ENCODE results near the gene RNF145.

Gene RNF145

GRCh38 chr5:159220206-159220605 lies 10.9 kb upstream of the RNF145 start:
- DNase-seq (ENCODE audit: extremely low spot score, insufficient read length, low read depth) (no peak), FAIRE-seq (no peak)

DNA sequence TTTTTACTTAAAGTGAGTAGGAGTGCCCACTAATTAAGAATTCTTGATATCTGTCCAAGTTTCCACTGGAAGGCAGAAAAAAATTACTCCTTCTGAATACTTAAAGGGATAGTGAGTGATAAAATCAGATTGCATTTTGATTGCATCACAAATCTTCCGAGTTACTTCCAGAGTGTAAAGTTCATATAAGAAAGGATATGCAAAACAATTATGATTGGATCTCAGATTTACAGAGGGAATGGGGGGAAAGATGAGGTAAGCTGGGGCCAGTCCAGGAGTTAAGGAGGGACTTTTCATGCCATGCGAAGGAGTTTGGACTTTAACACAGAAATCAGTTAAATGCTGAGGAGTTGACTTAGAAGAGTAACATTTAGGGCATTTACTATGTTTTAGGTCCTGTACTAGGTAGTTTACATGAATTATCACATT lies 9.3 kb upstream of the RNF145 start:
- DNase-seq (ENCODE audit: extremely low spot score, insufficient read length, low read depth) (no peak), FAIRE-seq (no peak)

DNA sequence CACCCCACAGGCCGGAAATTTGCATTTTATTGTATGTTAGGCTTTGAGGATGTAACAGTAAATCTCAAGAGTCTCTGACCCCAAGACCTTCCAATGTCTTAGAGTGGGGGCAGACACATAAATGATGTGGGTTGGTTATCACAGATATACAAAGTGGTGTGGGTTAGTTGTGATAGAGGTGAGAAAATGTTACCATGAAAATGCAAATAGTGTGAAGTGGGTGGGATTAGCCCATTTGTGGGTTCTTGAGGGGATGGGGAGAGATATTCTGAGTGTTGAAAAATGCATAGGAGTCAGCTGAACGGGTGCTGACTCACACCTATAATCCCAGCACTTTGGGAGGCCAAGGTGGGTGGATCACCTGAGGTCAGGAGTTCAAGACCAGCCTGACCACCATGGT lies 7.9 kb upstream of the RNF145 start:
- DNase-seq (ENCODE audit: extremely low spot score, insufficient read length, low read depth) = no peak
- no peak for FAIRE-seq

DNA sequence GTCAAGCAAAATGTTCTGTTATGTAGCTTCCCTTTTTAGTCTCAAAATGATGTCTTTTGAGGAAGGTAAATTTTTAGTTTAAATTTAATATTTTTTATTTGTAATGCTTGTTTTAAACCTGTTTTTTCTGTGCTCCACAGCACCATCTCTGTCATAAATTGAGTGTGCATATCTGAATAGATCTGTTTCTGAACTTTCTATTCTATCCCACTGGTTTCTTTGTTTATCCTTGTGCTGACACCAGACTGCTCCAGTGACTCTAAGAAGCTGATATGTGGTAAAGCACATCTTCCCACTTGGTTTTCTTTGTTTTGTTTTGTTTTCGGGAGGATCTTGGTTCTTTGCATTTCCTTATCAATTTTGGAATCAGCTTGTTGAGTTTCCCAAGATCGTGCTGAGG lies 7.1 kb upstream of the RNF145 start:
- no peak for FAIRE-seq

GRCh38 chr5:159215886-159216285 lies 6.5 kb upstream of the RNF145 start:
- FAIRE-seq = no peak

More for the DNA sequence above, 7.1 kb upstream of the RNF145 start:
- no peak for DNase-seq (ENCODE audit: extremely low spot score, insufficient read length, low read depth)

DNA sequence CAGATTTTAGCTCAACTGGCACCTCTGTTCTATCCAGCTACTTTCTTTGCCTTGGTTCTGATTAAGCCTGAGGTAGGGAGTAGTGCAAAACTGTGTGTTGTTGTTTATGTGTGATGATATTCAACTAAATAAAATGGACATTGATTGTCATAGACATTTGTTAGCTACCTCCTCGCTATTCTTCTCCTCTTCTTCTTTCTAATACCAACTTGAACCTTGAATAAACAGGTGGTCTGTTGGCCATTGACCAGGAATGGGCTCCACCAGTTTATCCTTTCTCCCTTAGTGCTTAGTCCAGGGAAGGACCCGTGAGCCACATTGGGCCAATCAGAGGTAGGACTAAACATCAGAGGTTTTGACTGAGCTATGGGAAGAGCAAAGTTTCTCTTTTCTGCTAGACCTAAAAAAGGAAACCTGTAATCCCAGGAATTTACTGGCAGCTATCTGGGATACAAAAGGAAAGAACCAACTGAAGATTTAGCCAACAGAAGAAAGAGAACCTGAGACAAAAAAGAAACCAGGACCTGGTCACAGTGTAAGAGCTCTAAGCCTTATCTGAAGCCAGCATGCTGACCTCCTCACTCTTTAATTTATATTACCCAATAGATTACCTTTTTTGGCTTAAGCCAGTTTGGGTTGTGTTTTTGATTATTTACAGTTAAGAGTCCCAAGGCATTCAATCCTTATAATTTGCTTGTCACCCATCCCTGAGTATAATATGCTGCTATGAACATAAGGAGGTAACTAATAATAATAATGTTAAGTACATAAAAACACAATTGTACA lies 5.3 kb upstream of the RNF145 start:
- DNase-seq (ENCODE audit: extremely low spot score, insufficient read length, low read depth) = no peak
- no peak for FAIRE-seq

More at GRCh38 chr5:159215886-159216285, 6.5 kb upstream of the RNF145 start:
- DNase-seq (ENCODE audit: extremely low spot score, insufficient read length, low read depth) = no peak

- DNase-seq (ENCODE audit: extremely low spot score, insufficient read length, low read depth) (no peak), FAIRE-seq (no peak)
Measured at GRCh38 chr5:159212657-159213462, 3.5 kb upstream of the RNF145 start.

DNA sequence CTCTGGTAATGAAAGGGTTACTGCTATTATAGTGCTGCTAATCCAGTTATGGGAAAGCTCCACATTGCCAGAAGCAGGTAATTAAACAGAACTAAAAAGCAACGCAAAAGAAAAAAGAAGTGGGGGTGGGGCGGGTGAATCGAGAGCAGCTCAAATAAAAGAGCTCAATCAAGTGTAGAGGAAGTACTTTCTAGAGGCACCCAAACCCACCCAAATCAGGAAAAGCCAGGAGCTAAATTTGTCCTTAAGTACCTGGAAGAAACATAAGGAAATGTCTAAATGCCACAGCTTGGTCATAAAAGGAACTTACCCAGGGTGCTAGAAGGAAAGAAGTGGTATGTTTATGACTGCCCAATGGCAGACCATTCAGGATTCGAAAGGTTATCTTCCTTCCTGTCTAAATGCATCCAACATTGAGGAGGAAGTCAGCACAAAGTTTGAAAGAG lies 2.4 kb upstream of the RNF145 start:
- FAIRE-seq (no peak), DNase-seq (ENCODE audit: extremely low spot score, insufficient read length, low read depth) (no peak)

DNA sequence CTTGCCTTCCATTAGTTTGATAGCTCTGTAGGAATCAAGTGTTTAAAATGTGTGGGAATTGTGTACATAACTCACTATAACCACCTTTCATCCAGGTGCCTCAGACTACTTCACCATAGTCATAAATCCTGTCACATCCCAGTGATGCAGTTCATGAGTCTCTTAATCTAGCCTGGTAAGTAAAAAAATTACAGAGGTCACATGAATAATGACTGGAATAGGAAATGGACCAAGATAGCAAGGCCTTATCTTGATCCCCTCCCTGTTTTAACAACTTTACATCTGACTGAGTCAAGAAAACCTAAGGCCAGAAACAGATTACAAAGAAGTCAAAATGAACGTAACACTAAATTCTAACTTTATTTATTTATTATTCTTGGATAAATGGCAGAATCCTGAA lies 1.5 kb upstream of the RNF145 start:
- FAIRE-seq (no peak), DNase-seq (ENCODE audit: extremely low spot score, insufficient read length, low read depth) (no peak)

DNA sequence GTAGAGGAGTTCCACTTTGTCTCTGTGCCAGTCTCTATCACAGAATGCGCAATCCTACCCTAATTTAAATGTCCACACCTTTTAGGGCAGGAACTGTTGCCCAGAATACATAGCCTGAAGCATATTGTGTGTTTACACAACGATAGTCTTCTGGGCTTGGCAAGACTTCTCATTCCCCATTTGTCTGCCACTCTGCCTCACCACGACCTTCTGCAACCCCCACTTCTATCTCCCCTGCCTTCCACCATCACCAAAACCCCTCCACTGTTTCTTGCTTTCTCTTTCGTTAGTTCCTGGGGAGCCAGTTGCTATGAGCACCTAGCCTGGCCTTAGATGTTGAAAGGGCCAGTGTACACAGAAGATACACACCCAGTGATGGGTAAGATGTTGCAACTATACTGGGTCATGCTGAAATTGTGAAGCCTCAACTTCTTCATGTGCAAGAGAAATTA lies 883 bp upstream of the RNF145 start:
- DNase-seq (ENCODE audit: extremely low spot score, insufficient read length, low read depth) (no peak), FAIRE-seq (no peak)

DNA sequence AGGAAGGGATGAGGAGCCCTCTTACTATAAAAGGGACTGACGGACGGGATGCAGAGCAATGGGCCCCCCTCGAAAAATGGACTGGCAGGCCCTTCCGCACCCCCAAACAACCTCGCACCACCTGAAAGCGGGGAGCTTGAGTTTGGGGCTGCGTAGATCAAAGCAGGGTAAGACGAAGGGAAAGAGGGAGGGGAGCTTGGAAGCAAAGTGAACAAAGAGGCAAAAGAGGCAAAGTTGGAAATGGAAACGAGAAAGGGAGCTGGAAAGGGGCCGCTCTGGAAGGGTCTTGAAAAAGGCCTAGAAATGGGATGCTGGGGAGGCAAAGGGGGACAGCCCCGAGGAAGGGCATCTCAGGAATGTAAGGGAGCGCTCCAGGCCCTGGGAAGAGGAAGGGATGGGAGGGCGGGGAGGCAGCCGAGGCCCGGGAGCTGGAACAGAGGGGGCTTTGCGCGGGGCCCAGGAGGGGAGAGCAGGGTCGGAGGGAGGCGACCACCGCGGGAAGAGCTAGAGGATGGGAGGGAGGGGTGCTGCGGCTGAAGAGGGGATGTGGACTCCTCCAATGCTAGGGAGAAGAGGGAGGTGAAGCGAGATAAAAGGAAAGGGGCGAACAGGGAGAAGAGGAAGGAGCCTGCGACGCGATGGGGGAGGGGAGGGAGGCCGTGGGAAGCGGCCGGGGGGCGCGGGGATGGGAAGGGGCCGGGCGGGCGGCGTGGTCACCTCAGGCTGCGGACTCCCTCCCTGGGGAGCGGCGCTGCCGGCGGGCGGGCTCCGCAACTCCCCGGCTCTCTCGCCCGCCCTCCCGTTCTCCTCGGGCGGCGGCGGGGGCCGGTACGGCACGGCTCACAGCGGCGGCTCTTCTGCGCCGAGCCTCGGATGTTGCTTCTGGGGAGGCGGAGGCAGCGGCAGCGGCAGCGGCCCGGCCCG lies 577 bp downstream of the RNF145 start:
- DNase-seq (ENCODE audit: extremely low spot score, insufficient read length, low read depth) (no peak), FAIRE-seq (no peak)

- DNase-seq (ENCODE audit: extremely low spot score, insufficient read length, low read depth) (no peak), FAIRE-seq (peak; percentile 92)
Measured at GRCh38 chr5:159207686-159208513, 1.5 kb downstream of the RNF145 start.

GRCh38 chr5:159207222-159207685 lies 2.1 kb downstream of the RNF145 start:
- DNase-seq (ENCODE audit: extremely low spot score, insufficient read length, low read depth) (no peak), FAIRE-seq (no peak)

DNA sequence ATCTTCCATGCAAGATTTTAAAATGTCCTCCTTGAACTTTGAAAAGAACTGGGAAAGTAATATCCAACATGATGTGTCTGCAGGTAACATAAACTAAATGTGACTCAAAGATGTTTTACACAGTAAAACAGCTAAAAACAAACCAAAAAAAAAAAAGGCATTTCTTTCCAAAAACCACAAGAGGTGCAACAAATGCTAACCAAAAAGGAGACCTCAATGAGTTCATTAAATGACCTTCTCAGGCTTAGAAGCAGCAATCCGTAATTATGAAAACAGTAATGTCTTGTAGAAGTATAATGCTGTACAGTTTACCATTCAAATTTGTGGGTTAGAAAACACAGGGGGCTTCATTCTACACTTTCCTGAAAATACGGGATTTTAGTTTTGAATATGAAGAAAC lies 2.5 kb downstream of the RNF145 start:
- FAIRE-seq (no peak), DNase-seq (ENCODE audit: extremely low spot score, insufficient read length, low read depth) (no peak)

DNA sequence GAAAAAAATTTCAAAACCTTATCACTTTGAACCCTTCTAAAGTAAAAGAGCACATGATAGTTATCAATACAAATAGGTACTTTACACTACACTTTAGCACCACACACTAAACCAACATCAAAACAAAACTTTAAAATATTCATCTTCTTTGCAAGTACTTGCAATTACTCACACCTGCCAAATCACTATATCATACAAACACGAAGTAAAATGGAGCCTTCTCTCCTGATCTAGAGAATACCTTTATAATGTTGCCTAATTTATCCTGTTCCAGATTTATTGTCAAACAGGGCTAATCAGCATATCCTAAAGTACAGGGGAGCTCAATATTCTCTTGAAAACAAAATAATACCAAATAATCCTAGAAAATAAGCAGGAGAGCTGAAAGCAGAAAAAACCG lies 3.0 kb downstream of the RNF145 start:
- no peak for DNase-seq (ENCODE audit: extremely low spot score, insufficient read length, low read depth)
- FAIRE-seq = no peak

DNA sequence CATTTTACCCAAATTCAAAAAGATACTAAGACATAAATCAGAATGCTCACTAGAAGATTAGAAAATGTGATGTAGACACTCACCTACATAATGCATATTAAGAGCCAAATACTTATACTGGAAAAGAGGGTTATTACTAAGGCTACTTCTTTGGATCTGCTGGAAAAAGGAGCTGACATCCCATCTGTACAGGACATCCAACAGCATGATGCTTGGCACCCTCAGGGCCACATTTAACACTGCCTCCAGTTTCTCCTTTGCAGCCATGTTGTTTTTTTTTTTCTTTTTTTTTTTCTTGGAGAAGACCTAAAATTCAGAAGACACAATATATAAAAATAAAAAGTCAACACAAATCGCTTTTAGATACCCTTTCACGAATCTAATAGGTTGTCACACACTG lies 6.0 kb downstream of the RNF145 start:
- no peak for FAIRE-seq
- no peak for DNase-seq (ENCODE audit: extremely low spot score, insufficient read length, low read depth)

- FAIRE-seq (no peak), DNase-seq (ENCODE audit: extremely low spot score, insufficient read length, low read depth) (no peak)
Measured at GRCh38 chr5:159202151-159202550, 7.2 kb downstream of the RNF145 start.

DNA sequence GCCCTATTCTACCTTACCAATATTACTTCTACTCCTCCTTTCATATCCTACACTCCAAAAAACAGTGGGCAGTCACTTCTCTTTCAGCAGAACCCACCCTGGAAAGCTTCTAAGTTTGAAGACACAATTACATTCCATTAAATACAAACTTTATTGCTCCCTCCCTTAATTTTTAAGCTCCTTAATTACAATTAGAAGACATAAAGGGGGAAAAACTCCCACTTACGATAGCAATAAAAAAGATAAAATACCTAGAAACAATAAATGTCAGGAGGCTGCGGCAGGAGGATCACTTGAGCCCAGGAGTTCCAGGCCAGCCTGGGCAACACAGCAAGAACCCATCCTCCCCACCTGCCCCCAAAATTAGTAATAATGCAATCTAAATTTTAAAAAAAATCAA lies 9.6 kb downstream of the RNF145 start:
- DNase-seq (ENCODE audit: extremely low spot score, insufficient read length, low read depth) (no peak), FAIRE-seq (no peak)

DNA sequence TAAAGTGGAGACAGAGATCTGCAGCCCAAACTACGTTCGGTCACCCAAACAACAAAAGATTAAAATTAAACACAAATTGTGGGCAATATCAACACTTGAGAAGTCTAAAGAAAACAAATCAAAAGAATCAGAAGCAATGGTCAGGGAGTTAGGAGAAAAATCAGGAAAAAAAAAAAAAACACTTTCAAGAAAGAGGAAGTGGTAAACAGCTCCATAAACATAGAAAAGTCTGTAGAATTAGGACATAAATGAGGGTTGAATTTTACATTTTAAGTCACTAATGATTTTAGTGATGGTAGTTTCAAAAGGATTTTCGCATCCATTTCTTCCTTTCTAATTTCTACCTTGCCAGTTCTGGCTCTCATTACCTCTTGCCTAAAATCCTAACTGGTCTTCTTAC lies 10.1 kb downstream of the RNF145 start:
- no peak for FAIRE-seq
- no peak for DNase-seq (ENCODE audit: extremely low spot score, insufficient read length, low read depth)
